NB4 (cell line): ENCODE data around the gene ZBTB49.

ENCODE experiments used
- DNase-seq: peaks from one replicate; pipeline ENCODE4 v3.0.0; 2010; ENCODE audit warnings: low read depth
- H3K4me3 ChIP-seq: one replicate; pipeline ENCODE4 v1.5.1; 2011; ENCODE audit warnings: mild to moderate bottlenecking, low read depth, low read length, moderate library complexity
- CTCF ChIP-seq: IDR thresholded peaks from one replicate; pipeline ENCODE4 v1.5.1; 2012; ENCODE audit warnings: low read depth, low read length
- MYC ChIP-seq: IDR thresholded peaks from 2 replicates; pipeline ENCODE4 v1.6.1; 2011; ENCODE audit warnings: low read depth, low read length
- POLR2A ChIP-seq: IDR thresholded peaks from 2 replicates; pipeline ENCODE4 v1.6.1; 2011; ENCODE audit warnings: mild to moderate bottlenecking; ENCODE audit not compliant: insufficient read length; ENCODE audit errors: extremely low read depth
- TF ChIP-seq, protein P1 (sequence below): IDR thresholded peaks from 2 replicates; pipeline ENCODE4 v1.6.1; 2011; ENCODE audit warnings: low read depth, low read length

Gene ZBTB49

GRCh38 chr4:4315461-4316149 lies 25.6 kb downstream of the ZBTB49 start:
- TF ChIP-seq CTCF (no peak), MYC (no peak), POLR2A (no peak)
- TF ChIP-seq, protein P1, sequence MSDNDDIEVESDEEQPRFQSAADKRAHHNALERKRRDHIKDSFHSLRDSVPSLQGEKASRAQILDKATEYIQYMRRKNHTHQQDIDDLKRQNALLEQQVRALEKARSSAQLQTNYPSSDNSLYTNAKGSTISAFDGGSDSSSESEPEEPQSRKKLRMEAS: no peak
- no peak overlapping the region for H3K4me3 ChIP-seq
- no peak for DNase-seq

- H3K4me3 ChIP-seq: no peak overlapping the region
- TF ChIP-seq CTCF: no peak
- TF ChIP-seq, protein P1: no peak
- no peak for TF ChIP-seq POLR2A
- TF ChIP-seq MYC: no peak
- no peak for DNase-seq
These were observed 26.1 kb downstream of the ZBTB49 start for GRCh38 chr4:4316150-4316495.

- H3K4me3 ChIP-seq: no peak overlapping the region
- TF ChIP-seq POLR2A: no peak
- TF ChIP-seq, protein P1: no peak
- TF ChIP-seq CTCF: no peak
- TF ChIP-seq MYC: no peak
- DNase-seq: no peak
These were observed 27.6 kb downstream of the ZBTB49 start for GRCh38 chr4:4317496-4318232.

GRCh38 chr4:4320528-4320927 lies 30.5 kb downstream of the ZBTB49 start:
- no peak overlapping the region for H3K4me3 ChIP-seq
- DNase-seq: no peak
- TF ChIP-seq POLR2A (no peak), CTCF (no peak), MYC (no peak)
- TF ChIP-seq, protein P1: no peak

GRCh38 chr4:4320951-4321714 lies 31.1 kb downstream of the ZBTB49 start:
- TF ChIP-seq POLR2A: no peak
- TF ChIP-seq CTCF: no peak
- no peak for TF ChIP-seq MYC
- TF ChIP-seq, protein P1: no peak
- DNase-seq: no peak
- H3K4me3 ChIP-seq: no peak overlapping the region
